ENCODE measurements around the gene STARD8.

GRCh38 chrX:68754406-68754805 is 106.9 kb downstream of the STARD8 start:
- TF ChIP-seq, protein P1, sequence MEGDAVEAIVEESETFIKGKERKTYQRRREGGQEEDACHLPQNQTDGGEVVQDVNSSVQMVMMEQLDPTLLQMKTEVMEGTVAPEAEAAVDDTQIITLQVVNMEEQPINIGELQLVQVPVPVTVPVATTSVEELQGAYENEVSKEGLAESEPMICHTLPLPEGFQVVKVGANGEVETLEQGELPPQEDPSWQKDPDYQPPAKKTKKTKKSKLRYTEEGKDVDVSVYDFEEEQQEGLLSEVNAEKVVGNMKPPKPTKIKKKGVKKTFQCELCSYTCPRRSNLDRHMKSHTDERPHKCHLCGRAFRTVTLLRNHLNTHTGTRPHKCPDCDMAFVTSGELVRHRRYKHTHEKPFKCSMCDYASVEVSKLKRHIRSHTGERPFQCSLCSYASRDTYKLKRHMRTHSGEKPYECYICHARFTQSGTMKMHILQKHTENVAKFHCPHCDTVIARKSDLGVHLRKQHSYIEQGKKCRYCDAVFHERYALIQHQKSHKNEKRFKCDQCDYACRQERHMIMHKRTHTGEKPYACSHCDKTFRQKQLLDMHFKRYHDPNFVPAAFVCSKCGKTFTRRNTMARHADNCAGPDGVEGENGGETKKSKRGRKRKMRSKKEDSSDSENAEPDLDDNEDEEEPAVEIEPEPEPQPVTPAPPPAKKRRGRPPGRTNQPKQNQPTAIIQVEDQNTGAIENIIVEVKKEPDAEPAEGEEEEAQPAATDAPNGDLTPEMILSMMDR (IDR thresholded peaks at IDR 0.05; ENCODE audit: low read depth, low read length), result no peak
- TF ChIP-seq EZH2phosphoT487 (IDR thresholded peaks at IDR 0.05; ENCODE audit: low read depth), result no peak

All from OCI-LY3 (cell line).